Measurements from ENCODE around the gene TRIM69.

The TRIM69 gene

DNA sequence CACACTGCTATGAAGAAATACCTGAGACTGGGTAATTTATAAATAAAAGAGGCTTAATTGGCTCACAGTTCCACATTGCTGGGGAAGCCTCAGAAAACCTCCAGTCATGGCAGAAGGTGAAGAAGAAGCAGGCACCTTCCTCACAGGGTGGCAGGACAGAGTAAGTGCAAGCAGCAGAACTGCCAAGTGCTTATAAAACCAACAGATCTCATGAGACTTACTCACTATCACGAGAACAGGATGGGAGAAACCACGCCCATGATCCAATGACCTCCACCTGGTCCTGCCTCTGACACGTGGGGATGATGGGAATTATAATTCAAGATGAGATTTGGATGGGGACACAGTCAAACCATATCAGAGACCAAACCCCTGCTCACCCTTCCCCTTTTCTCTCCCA is 75.0 kb downstream of the TRIM69 start:
- no peak for DNase-seq

DNA sequence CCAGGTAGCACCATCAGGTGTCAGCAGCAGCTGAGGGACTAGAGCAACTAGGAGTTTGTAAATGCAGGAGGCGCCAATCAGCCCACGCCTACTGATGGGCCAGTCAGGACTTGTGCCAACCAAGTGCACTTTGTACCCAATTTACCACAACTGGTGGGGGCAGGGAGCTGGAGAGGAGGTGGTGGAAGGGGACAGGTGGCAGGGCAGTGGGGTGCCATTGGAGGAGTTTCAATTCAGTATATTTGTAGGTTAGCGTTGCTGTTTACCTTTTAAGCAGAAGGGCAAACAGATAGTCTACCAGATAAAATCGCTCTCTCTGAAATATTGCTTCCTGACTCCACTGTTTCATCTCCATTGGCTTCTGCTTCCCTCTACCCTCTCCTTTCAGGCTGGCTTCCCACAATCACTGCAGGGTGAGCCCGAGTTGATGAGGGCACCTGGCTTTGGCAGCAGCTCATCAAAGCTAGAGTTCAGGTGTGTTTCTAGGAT is 75.7 kb downstream of the TRIM69 start:
- DNase-seq = no peak

DNA sequence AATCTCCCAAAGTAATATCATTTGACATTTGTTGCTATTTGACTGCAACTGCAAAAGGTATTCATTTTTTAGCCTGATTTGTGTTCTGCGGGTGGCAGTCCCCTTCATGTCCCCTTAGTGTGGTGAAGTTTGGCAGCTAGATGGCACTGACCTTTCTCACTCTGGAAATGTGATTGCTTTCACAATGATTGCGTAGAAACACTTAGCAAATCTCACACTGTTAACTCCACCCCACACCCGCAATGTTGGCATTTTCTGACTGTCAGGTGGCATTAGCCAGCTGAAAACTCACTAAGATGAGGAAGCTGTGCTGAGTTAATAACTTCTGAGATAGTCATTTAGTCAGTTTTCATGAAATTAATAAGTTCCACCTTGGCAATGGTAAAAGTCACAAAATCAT is 76.9 kb downstream of the TRIM69 start:
- no peak for DNase-seq

Data from NCI-H446 treated with DMSO at 0.1 percent for 48 hours (cell line).